GM12878 (cell line): ENCODE data around the gene ATP6V0A1. TPM values are rescaled to one million over a fixed set of nuclear protein-coding genes. Genes with fewer than 3 reads are reported as not detected.

Experiments used
- ATAC-seq: fragments of 200-7000 bp; cut with Tn5 transposase; 3 replicates; pipeline ENCODE4 v1.9.1; 2020; ENCODE audit warnings: mild to moderate bottlenecking, moderate library complexity
- Bru-seq: library from RNA; stranded (reverse); fragments of 400-500 nt; gene quantifications from one replicate; lab custom pipeline; 2021; lab: Mats Ljungman, UMichigan
- BruChase-seq, 2 experiments: library from RNA; stranded (reverse); fragments of 400-500 nt; gene quantifications; one replicate each; lab custom pipeline; 2021; lab: Mats Ljungman, UMichigan
- BruUV-seq: library from RNA; stranded (reverse); fragments of 400-500 nt; replicated peaks from 2 replicates; lab custom pipeline; 2021; lab: Mats Ljungman, UMichigan
- CTCF ChIA-PET: fragments of 300-600 bp; sonication (Branson Sonifier 250); formaldehyde crosslinking; extraction: SDS; loops from one replicate; lab custom pipeline; 2021; ENCODE audit warnings: inconsistent platforms; lab: Yijun Ruan, JAX
- POLR2A ChIA-PET: fragments of 350-600 bp; formaldehyde crosslinking; extraction: SDS; loops from one replicate; lab custom pipeline; 2021; ENCODE audit warnings: inconsistent platforms; lab: Charles Lee
- RAD21 ChIA-PET: fragments of 300-600 bp; sonication (Branson Sonifier 250); formaldehyde crosslinking; loops from one replicate; lab custom pipeline; 2023; ENCODE audit warnings: antibody characterized with exemption; ENCODE audit not compliant: unreplicated experiment; lab: Charles Lee
- SMC1A ChIA-PET: fragments of 300-600 bp; sonication (Branson Sonifier 250); formaldehyde crosslinking; loops from one replicate; lab custom pipeline; 2023; ENCODE audit not compliant: unreplicated experiment, uncharacterized antibody; lab: Charles Lee
- DNase-seq: peaks from one replicate; pipeline ENCODE4 v3.0.0-alpha.2; 2011; ENCODE audit warnings: low read depth, low spot score
- FAIRE-seq: peaks from 3 replicates; lab custom pipeline; 2011; peaks lifted over from hg19 to GRCh38; lab: Jason Lieb, UNC
- H2AFZ ChIP-seq: 2 replicates; pipeline ENCODE4 v1.6.0; 2011; ENCODE audit warnings: low read depth, low read length, control low read depth; ENCODE audit not compliant: control insufficient read depth
- H3K27ac ChIP-seq: 2 replicates; pipeline ENCODE4 v1.5.1; 2011; ENCODE audit warnings: control low read depth; ENCODE audit not compliant: control insufficient read depth, insufficient read depth
- H3K27me3 ChIP-seq, 2 experiments: replicated peaks in 1 of 2; 2 replicates each; pipeline versions ENCODE4 v1.6.0 to v1.6.1; 2011; ENCODE audit warnings: low read length in 1 of 2; ENCODE audit not compliant: control insufficient read depth in 2 of 2, insufficient read depth in 2 of 2
- H3K36me3 ChIP-seq, 2 experiments: 2 replicates each; pipeline ENCODE4 v1.5.1; 2011; ENCODE audit warnings: low read length in 1 of 2; ENCODE audit not compliant: control insufficient read depth in 2 of 2, insufficient read depth in 2 of 2
- H3K4me1 ChIP-seq: 2 replicates; pipeline ENCODE4 v1.6.1; 2011; ENCODE audit warnings: mild to moderate bottlenecking, low read length, moderate library complexity, mixed read lengths; ENCODE audit not compliant: control insufficient read depth, insufficient read depth
- H3K4me2 ChIP-seq: 2 replicates; pipeline ENCODE4 v1.6.0; 2011; ENCODE audit warnings: control low read depth; ENCODE audit not compliant: control insufficient read depth, insufficient read depth
- H3K4me3 ChIP-seq: fragments of 200-600 bp; sonication (generic); 2 replicates; pipeline ENCODE4 v1.5.1; 2016
- H3K79me2 ChIP-seq: 2 replicates; pipeline ENCODE4 v1.6.0; 2011; ENCODE audit warnings: low read length; ENCODE audit not compliant: control insufficient read depth, insufficient read depth
- H3K9ac ChIP-seq: 2 replicates; pipeline ENCODE4 v1.8.0; 2011; ENCODE audit warnings: low read length, control low read depth, mixed read lengths; ENCODE audit not compliant: control insufficient read depth, insufficient read depth
- H3K9me3 ChIP-seq: replicated peaks from 3 replicates; pipeline ENCODE4 v1.5.1; 2011; ENCODE audit warnings: mild to moderate bottlenecking, low read length; ENCODE audit not compliant: control insufficient read depth, insufficient read depth
- H4K20me1 ChIP-seq: 2 replicates; pipeline ENCODE4 v1.6.0; 2011; ENCODE audit not compliant: control insufficient read depth, insufficient read depth
- BCLAF1 ChIP-seq: fragments of 450-650 bp; IDR thresholded peaks from 2 replicates; pipeline ENCODE4 v1.6.1; 2017; ENCODE audit warnings: antibody characterized with exemption, mild to moderate bottlenecking, moderate library complexity
- CREB1 ChIP-seq: IDR thresholded peaks from 2 replicates; pipeline ENCODE4 v1.6.1; 2012; ENCODE audit warnings: low read depth, mild to moderate bottlenecking, inconsistent platforms
- EED ChIP-seq: sonication (generic); IDR thresholded peaks from 2 replicates; pipeline ENCODE4 v1.6.1; 2016; ENCODE audit warnings: antibody characterized with exemption, low read depth
- ELK1 ChIP-seq: IDR thresholded peaks from 2 replicates; pipeline ENCODE4 v1.6.1; 2012; ENCODE audit warnings: low read depth, low read length, improper control_type of control experiment
- FOXM1 ChIP-seq: IDR thresholded peaks from 2 replicates; pipeline ENCODE4 v1.6.1; 2012; ENCODE audit warnings: low read depth, mild to moderate bottlenecking, inconsistent platforms, low read length, moderate library complexity
- HDGF ChIP-seq: fragments of 450-650 bp; IDR thresholded peaks from 2 replicates; pipeline ENCODE4 v1.6.1; 2016; ENCODE audit warnings: antibody characterized with exemption
- MYB ChIP-seq: fragments of 150-350 bp; IDR thresholded peaks from 2 replicates; pipeline ENCODE4 v1.6.1; 2014; ENCODE audit warnings: mild to moderate bottlenecking, low read depth, low read length, borderline replicate concordance
- NKRF ChIP-seq: fragments of 450-650 bp; conservative IDR thresholded peaks from 2 replicates; pipeline ENCODE4 v1.6.1; 2017; ENCODE audit warnings: mild to moderate bottlenecking, moderate library complexity
- SPI1 ChIP-seq: IDR thresholded peaks from 2 replicates; pipeline ENCODE4 v1.6.1; 2011; ENCODE audit warnings: low read depth, mild to moderate bottlenecking, low read length, moderate library complexity, borderline replicate concordance; ENCODE audit not compliant: insufficient read depth
- WGBS: methylation state at CpG from one replicate; pipeline ENCODE4 v1.1.6; 2016; ENCODE audit warnings: low lambda C conversion rate; ENCODE audit not compliant: insufficient replicate concordance, insufficient coverage; ENCODE audit errors: missing lambda C conversion rate; 5-methylcytosine and 5-hydroxymethylcytosine counted together
- in situ Hi-C: fragments of 300-500 bp; cut with MboI; formaldehyde crosslinking; loops from 9 replicates; pipeline ENCODE4 v1.14.3; 2018; ENCODE audit warnings: mixed read lengths
- intact Hi-C: fragments of 100-400 bp; cut with micrococcal nuclease; formaldehyde crosslinking; loops from one replicate; pipeline ENCODE4 v1.14.2; 2022; ENCODE audit not compliant: unreplicated experiment
- long read RNA-seq, 2 experiments: library from polyadenylated mRNA; unstranded; transcript quantifications; one replicate each; pipeline ENCODE4 v2.0.0, GENCODE V29; 2019 to 2020
- polyA minus RNA-seq, 3 experiments: library from RNA; depleted of rRNA, polyadenylated mRNA; stranded (reverse); fragments of >200 nt; gene quantifications; 2 replicates each; pipeline ENCODE4 v1.2.3, GENCODE V29; 2011
- polyA plus RNA-seq, 11 experiments: library from polyadenylated mRNA; depleted of rRNA in 4 of 11; unstranded in 6 of 11; stranded (reverse) in 5 of 11; fragments of >200 nt; fragmentation: Nextera tagmentation in 4 of 11; fragmentation: Illumina TruSeq in 1 of 11; extraction: Ambion mirVana in 4 of 11; extraction: Trizol in 1 of 11; gene quantifications; 1 replicate in 1 of 11; 2 replicates in 10 of 11; pipeline versions ENCODE4 v1.2.1 to v1.2.3, GENCODE V29; 2011 to 2016; ENCODE audit warnings: inconsistent platforms in 2 of 11, missing spikeins in 2 of 11, low read depth in 1 of 11
- total RNA-seq, 4 experiments: library from RNA; depleted of rRNA in 3 of 4; stranded (reverse); fragments of >200 nt in 3 of 4; fragmentation: Illumina TruSeq in 1 of 4; extraction: Trizol in 1 of 4; gene quantifications; 2 replicates each; pipeline versions ENCODE4 v1.2.1 to v1.2.3, GENCODE V29; 2013 to 2021

Gene ATP6V0A1
- 478 and 487 TPM in 2 replicates for total RNA-seq (2013; cell fraction: nucleolus; rRNA removed)
- total RNA-seq (2014; rRNA removed) (26.2 and 32.9 TPM in 2 replicates), total RNA-seq (2014; rRNA removed; fragmentation: Illumina TruSeq; extraction: Trizol) (21.8 and 23.4 TPM in 2 replicates), total RNA-seq (2021) (42.6 and 50.3 TPM in 2 replicates), polyA plus RNA-seq (2011; rRNA removed) (56.1 and 76.6 TPM in 2 replicates), polyA plus RNA-seq (2014; fragmentation: Illumina TruSeq; extraction: Trizol) (43.1 and 63.1 TPM in 2 replicates), polyA plus RNA-seq (2014; fragmentation: Nextera tagmentation; extraction: Ambion mirVana) (1 to 10 TPM; 3.0 to 6.4 TPM), polyA plus RNA-seq (2014; rRNA removed) (35.0 and 38.5 TPM in 2 replicates), polyA plus RNA-seq (2016; fragmentation: Nextera tagmentation; extraction: Ambion mirVana) (10 to 100 TPM; 28.3 to 33.4 TPM), polyA minus RNA-seq (2011; rRNA and poly(A)+ RNA removed) (170 and 189 TPM in 2 replicates), Bru-seq, nascent RNA (percentile 79 among the genes with signal in this experiment), BruChase-seq, experiment 1, labeled RNA remaining after a 6-hour chase (percentile 87 among the genes with signal in this experiment), BruChase-seq, experiment 2, labeled RNA remaining after a 2-hour chase (percentile 89 among the genes with signal in this experiment)
- polyA plus RNA-seq (2011; ENCODE audit: low read depth): 27.2 TPM
- polyA plus RNA-seq (2011; cell fraction: cytosol; rRNA removed): 87.3 and 102 TPM in 2 replicates
- 272 and 292 TPM in 2 replicates for polyA plus RNA-seq (2011; cell fraction: nucleus; rRNA removed)
- 35.2 and 37.5 TPM in 2 replicates for polyA plus RNA-seq (2012)
- 27.9 and 53.3 TPM in 2 replicates for polyA minus RNA-seq (2011; cell fraction: cytosol; rRNA and poly(A)+ RNA removed)
- polyA minus RNA-seq (2011; cell fraction: nucleus; rRNA and poly(A)+ RNA removed): 149 and 228 TPM in 2 replicates
- long read RNA-seq, experiment 1, full-length matches to known transcripts: 7 of 9 reads
- long read RNA-seq, experiment 1, partial matches to known transcripts: 1 of 9 reads
- long read RNA-seq, experiment 1, other reads (novel, unspliced or antisense): 1 of 9 reads
- long read RNA-seq, experiment 2, full-length matches to known transcripts: 11 of 15 reads
- long read RNA-seq, experiment 2, partial matches to known transcripts: 1 of 15 reads
- long read RNA-seq, experiment 2, other reads (novel, unspliced or antisense): 3 of 15 reads

- H2AFZ ChIP-seq: peak within 1 kb of the TSS; percentile 71
- peak within 1 kb of the TSS; percentile 92 for H3K4me2 ChIP-seq
- ChIA-PET RAD21 (interaction anchor here (1.2 to 3.2 kb wide), 3 partner anchors 16 to 69 kb away, joined by 4 to 20 read pairs (median 6); no protein-coding TSS in a partner anchor), SMC1A (interaction anchor here (1.4 to 2.6 kb wide), 7 partner anchors 10 to 59 kb away, joined by 3 to 16 read pairs (median 6); no protein-coding TSS in a partner anchor), CTCF (interaction anchor here (0.9 to 3.1 kb wide), 6 partner anchors 10 to 54 kb away, joined by 3 to 22 read pairs (median 8); no protein-coding TSS in a partner anchor), POLR2A (interaction anchor here (0.5 kb wide), 1 partner anchor 19 kb away, joined by 3 read pairs; no protein-coding TSS in a partner anchor)
- H3K9me3 ChIP-seq: no peaks in the 10 kb centered on the region
- FAIRE-seq: no peak
- peaks cover 22% of the 10 kb centered on the region for H3K4me1 ChIP-seq
- in situ Hi-C loops (no loop called here), intact Hi-C loops (no loop called here)
- peak; percentile 89 for ATAC-seq
- WGBS: under 1% methylated on average over 42 of the region's 45 CpGs
- peaks cover 25% of the 10 kb centered on the region for H3K79me2 ChIP-seq
- peak within 1 kb of the TSS; percentile 88 for H3K4me3 ChIP-seq
- peak; percentile 49 for DNase-seq
- BruUV-seq: no TSS peak
- H3K27ac ChIP-seq: peak within 1 kb of the TSS; percentile 81
- H3K36me3 ChIP-seq: peaks cover 0 to 2% of the 10 kb centered on the region in 2 experiments; a peak in 1 of 4 replicates
- H4K20me1 ChIP-seq: no peaks in the 10 kb centered on the region
- no peaks in the 10 kb centered on the region for H3K27me3 ChIP-seq
- peak within 1 kb of the TSS; percentile 82 for H3K9ac ChIP-seq
- peak; percentile 54 for TF ChIP-seq CREB1
- TF ChIP-seq ELK1: no peak
- TF ChIP-seq EED: 0 out of 2 replicates have a peak, but pooled peaks have one; percentile 18
- no peak for TF ChIP-seq BCLAF1
- no peak for TF ChIP-seq MYB
- no peak; the same call in 1 of the 2 replicates for TF ChIP-seq HDGF
- no peak for TF ChIP-seq FOXM1
- TF ChIP-seq SPI1: no peak
- peak; percentile 68; the same call in 1 of the 2 replicates for TF ChIP-seq NKRF
These were observed at the start of gene ATP6V0A1 for GRCh38 chr17:42458497-42459255. ATP6V0A1 (plus strand) TSS chr17:42458878; CDS start chr17:42460895, 2,017 bp downstream.
